Measurements from ENCODE around the gene B3GALT6. TPM values are rescaled to one million over a fixed set of nuclear protein-coding genes. Genes with fewer than 3 reads are reported as not detected.

Gene B3GALT6
- total and polyA plus RNA-seq, 9 donors = 7.0 to 21.9 (median 15.2) TPM

- H3K4me1 ChIP-seq (ENCODE audit: insufficient read depth) = no peaks in the 10 kb centered on the region
- WGBS, 3 donors = 3 to 11% (median 3%) methylated on average over 3 to 8 of the region's 9 CpGs
- no peak overlapping the region for H3K27ac ChIP-seq
- no peaks in the 10 kb centered on the region for H3K9me3 ChIP-seq
- H3K36me3 ChIP-seq = no peaks in the 10 kb centered on the region
- no peaks in the 10 kb centered on the region for H3K27me3 ChIP-seq
- H3K4me3 ChIP-seq = no peak overlapping the region
- intact Hi-C loops (cut with DNase I) = no loop called here
- TF ChIP-seq POLR2A (IDR thresholded peaks at IDR 0.05) = no peak
- TF ChIP-seq EP300 (IDR thresholded peaks at IDR 0.05) = no peak
- TF ChIP-seq CTCF (IDR thresholded peaks at IDR 0.05) = no peak
- DNase-seq = no peak
These were observed 51.8 kb downstream of the B3GALT6 start for GRCh38 chr1:1283821-1284220.

Other genes with a start within 250 kb of the B3GALT6 start
- 10 to 100 TPM in 3 of 7 donors, 1 to 10 TPM in 4; 4.5 to 76.2 (median 6.1) TPM for gene HES4, start 232.1 kb upstream of the B3GALT6 start, total RNA-seq
- gene HES4, start 232.1 kb upstream of the B3GALT6 start, polyA plus RNA-seq = 1 to 10 TPM in 1 of 2 donors, not detected in 1; 8.4 TPM
- 10 to 100 TPM in 6 of 7 donors, 1 to 10 TPM in 1; 7.8 to 37.3 (median 11.4) TPM for gene ISG15, start 218.7 kb upstream of the B3GALT6 start, total RNA-seq
- gene ISG15, start 218.7 kb upstream of the B3GALT6 start, polyA plus RNA-seq = 10 to 100 TPM in 1 of 2 donors, not detected in 1; 83.5 TPM
- 100 to 1,000 TPM in 1 of 7 donors, 10 to 100 TPM in 6; 10.0 to 138 (median 14.4) TPM for gene AGRN, start 212.1 kb upstream of the B3GALT6 start, total RNA-seq
- gene AGRN, start 212.1 kb upstream of the B3GALT6 start, polyA plus RNA-seq = 10 to 100 TPM in 1 of 2 donors, 1 to 10 TPM in 1; 2.7 to 13.6 TPM
- under 1 TPM in 2 of 7 donors, not detected in 5; 0.36 to 0.92 TPM for gene RNF223, start 157.9 kb upstream of the B3GALT6 start, total RNA-seq
- not detected for gene RNF223, start 157.9 kb upstream of the B3GALT6 start, polyA plus RNA-seq
- 10 to 100 TPM in 4 of 7 donors, 1 to 10 TPM in 3; 5.3 to 22.1 (median 10.7) TPM for gene C1orf159, start 116.1 kb upstream of the B3GALT6 start, total RNA-seq
- 1 to 10 TPM in 1 of 2 donors, under 1 TPM in 1; 0.28 to 8.5 TPM for gene C1orf159, start 116.1 kb upstream of the B3GALT6 start, polyA plus RNA-seq
- gene TTLL10, start 58.4 kb upstream of the B3GALT6 start, total RNA-seq = 1 to 10 TPM in 3 of 7 donors, under 1 TPM in 2, not detected in 2; 0.60 to 7.0 (median 1.1) TPM
- gene TTLL10, start 58.4 kb upstream of the B3GALT6 start, polyA plus RNA-seq = not detected
- 1 to 10 TPM in 1 of 7 donors, under 1 TPM in 2, not detected in 4; 0.23 to 1.4 (median 0.41) TPM for gene TNFRSF18, start 25.6 kb upstream of the B3GALT6 start, total RNA-seq
- gene TNFRSF18, start 25.6 kb upstream of the B3GALT6 start, polyA plus RNA-seq = under 1 TPM in 1 of 2 donors, not detected in 1; 0.10 TPM
- 1 to 10 TPM in 3 of 7 donors, under 1 TPM in 4; 0.37 to 1.8 (median 0.71) TPM for gene TNFRSF4, start 18.1 kb upstream of the B3GALT6 start, total RNA-seq
- 1 to 10 TPM in 1 of 2 donors, not detected in 1; 2.5 TPM for gene TNFRSF4, start 18.1 kb upstream of the B3GALT6 start, polyA plus RNA-seq
- 100 to 1,000 TPM in 4 of 7 donors, 10 to 100 TPM in 3; 57.1 to 145 (median 116) TPM for gene SDF4, start 236 bp upstream of the B3GALT6 start, total RNA-seq
- 100 to 1,000 TPM in 1 of 2 donors, 10 to 100 TPM in 1; 32.5 to 128 TPM for gene SDF4, start 236 bp upstream of the B3GALT6 start, polyA plus RNA-seq
- gene C1QTNF12, start 14.5 kb downstream of the B3GALT6 start, total RNA-seq = 1 to 10 TPM in 5 of 7 donors, under 1 TPM in 2; 0.92 to 4.8 (median 1.5) TPM
- 1 to 10 TPM in 1 of 2 donors, not detected in 1; 1.2 TPM for gene C1QTNF12, start 14.5 kb downstream of the B3GALT6 start, polyA plus RNA-seq
- 10 to 100 TPM; 35.8 to 55.6 (median 49.3) TPM for gene UBE2J2, start 41.6 kb downstream of the B3GALT6 start, total RNA-seq
- 10 to 100 TPM; 36.0 to 40.4 TPM for gene UBE2J2, start 41.6 kb downstream of the B3GALT6 start, polyA plus RNA-seq
- 10 to 100 TPM in 1 of 7 donors, 1 to 10 TPM in 6; 6.3 to 10.2 (median 9.1) TPM for gene SCNN1D, start 48.2 kb downstream of the B3GALT6 start, total RNA-seq
- 1 to 10 TPM in 1 of 2 donors, under 1 TPM in 1; 0.27 to 7.9 TPM for gene SCNN1D, start 48.2 kb downstream of the B3GALT6 start, polyA plus RNA-seq
- 10 to 100 TPM; 23.1 to 62.4 (median 46.4) TPM for gene ACAP3, start 75.7 kb downstream of the B3GALT6 start, total RNA-seq
- gene ACAP3, start 75.7 kb downstream of the B3GALT6 start, polyA plus RNA-seq = 10 to 100 TPM in 1 of 2 donors, 1 to 10 TPM in 1; 3.5 to 33.4 TPM
- gene PUSL1, start 76.4 kb downstream of the B3GALT6 start, total RNA-seq = 10 to 100 TPM; 12.5 to 27.6 (median 21.7) TPM
- 10 to 100 TPM in 1 of 2 donors, under 1 TPM in 1; 0.18 to 14.7 TPM for gene PUSL1, start 76.4 kb downstream of the B3GALT6 start, polyA plus RNA-seq
- 100 to 1,000 TPM; 102 to 135 (median 109) TPM for gene INTS11, start 92.4 kb downstream of the B3GALT6 start, total RNA-seq
- gene INTS11, start 92.4 kb downstream of the B3GALT6 start, polyA plus RNA-seq = 100 to 1,000 TPM in 1 of 2 donors, 10 to 100 TPM in 1; 72.6 to 119 TPM
- gene CPTP, start 92.6 kb downstream of the B3GALT6 start, total RNA-seq = 10 to 100 TPM; 13.8 to 21.0 (median 14.8) TPM
- 10 to 100 TPM in 1 of 2 donors, 1 to 10 TPM in 1; 2.4 to 18.3 TPM for gene CPTP, start 92.6 kb downstream of the B3GALT6 start, polyA plus RNA-seq
- gene TAS1R3, start 99.0 kb downstream of the B3GALT6 start, total RNA-seq = under 1 TPM in 6 of 7 donors, not detected in 1; 0.07 to 0.40 (median 0.23) TPM
- under 1 TPM in 1 of 2 donors, not detected in 1; 0.24 TPM for gene TAS1R3, start 99.0 kb downstream of the B3GALT6 start, polyA plus RNA-seq
- 10 to 100 TPM; 38.0 to 85.2 (median 64.9) TPM for gene DVL1, start 117.2 kb downstream of the B3GALT6 start, total RNA-seq
- 10 to 100 TPM in 1 of 2 donors, 1 to 10 TPM in 1; 2.1 to 51.2 TPM for gene DVL1, start 117.2 kb downstream of the B3GALT6 start, polyA plus RNA-seq
- gene MXRA8, start 126.3 kb downstream of the B3GALT6 start, total RNA-seq = 100 to 1,000 TPM in 5 of 7 donors, 10 to 100 TPM in 2; 63.8 to 206 (median 131) TPM
- 100 to 1,000 TPM in 1 of 2 donors, 10 to 100 TPM in 1; 40.3 to 193 TPM for gene MXRA8, start 126.3 kb downstream of the B3GALT6 start, polyA plus RNA-seq
- gene AURKAIP1, start 143.0 kb downstream of the B3GALT6 start, total RNA-seq = 10 to 100 TPM; 63.7 to 94.0 (median 73.2) TPM
- 10 to 100 TPM in 1 of 2 donors, 1 to 10 TPM in 1; 6.0 to 81.3 TPM for gene AURKAIP1, start 143.0 kb downstream of the B3GALT6 start, polyA plus RNA-seq
- gene CCNL2, start 167.1 kb downstream of the B3GALT6 start, total RNA-seq = 100 to 1,000 TPM; 159 to 245 (median 196) TPM
- gene CCNL2, start 167.1 kb downstream of the B3GALT6 start, polyA plus RNA-seq = 100 to 1,000 TPM in 1 of 2 donors, 10 to 100 TPM in 1; 71.1 to 217 TPM
- 100 to 1,000 TPM in 1 of 7 donors, 10 to 100 TPM in 6; 79.9 to 130 (median 93.1) TPM for gene MRPL20, start 175.1 kb downstream of the B3GALT6 start, total RNA-seq
- gene MRPL20, start 175.1 kb downstream of the B3GALT6 start, polyA plus RNA-seq = 100 to 1,000 TPM; 113 to 120 TPM
- 10 to 100 TPM in 5 of 7 donors, 1 to 10 TPM in 2; 4.5 to 48.8 (median 16.4) TPM for gene ANKRD65, start 189.0 kb downstream of the B3GALT6 start, total RNA-seq
- gene ANKRD65, start 189.0 kb downstream of the B3GALT6 start, polyA plus RNA-seq = 10 to 100 TPM in 1 of 2 donors, 1 to 10 TPM in 1; 5.0 to 13.3 TPM
- gene VWA1, start 203.5 kb downstream of the B3GALT6 start, total RNA-seq = 10 to 100 TPM; 11.1 to 73.5 (median 44.9) TPM
- 10 to 100 TPM in 1 of 2 donors, under 1 TPM in 1; 0.20 to 14.2 TPM for gene VWA1, start 203.5 kb downstream of the B3GALT6 start, polyA plus RNA-seq
- 1 to 10 TPM in 6 of 7 donors, under 1 TPM in 1; 0.53 to 5.3 (median 3.6) TPM for gene ATAD3C, start 217.5 kb downstream of the B3GALT6 start, total RNA-seq
- 1 to 10 TPM in 1 of 2 donors, under 1 TPM in 1; 0.83 to 4.3 TPM for gene ATAD3C, start 217.5 kb downstream of the B3GALT6 start, polyA plus RNA-seq
- 10 to 100 TPM; 13.1 to 26.5 (median 19.6) TPM for gene ATAD3B, start 239.5 kb downstream of the B3GALT6 start, total RNA-seq
- gene ATAD3B, start 239.5 kb downstream of the B3GALT6 start, polyA plus RNA-seq = 10 to 100 TPM in 1 of 2 donors, 1 to 10 TPM in 1; 1.0 to 15.0 TPM